ENCODE results near the gene KCNA3.
A peak's percentile ranks its signal among the peaks of the same experiment; 100 is the strongest.
"Not testable (repeated sequence)": the region's sequence is repeated elsewhere in the genome, so short reads cannot be mapped to it uniquely, and the experiment has no call there.

Gene KCNA3

DNA sequence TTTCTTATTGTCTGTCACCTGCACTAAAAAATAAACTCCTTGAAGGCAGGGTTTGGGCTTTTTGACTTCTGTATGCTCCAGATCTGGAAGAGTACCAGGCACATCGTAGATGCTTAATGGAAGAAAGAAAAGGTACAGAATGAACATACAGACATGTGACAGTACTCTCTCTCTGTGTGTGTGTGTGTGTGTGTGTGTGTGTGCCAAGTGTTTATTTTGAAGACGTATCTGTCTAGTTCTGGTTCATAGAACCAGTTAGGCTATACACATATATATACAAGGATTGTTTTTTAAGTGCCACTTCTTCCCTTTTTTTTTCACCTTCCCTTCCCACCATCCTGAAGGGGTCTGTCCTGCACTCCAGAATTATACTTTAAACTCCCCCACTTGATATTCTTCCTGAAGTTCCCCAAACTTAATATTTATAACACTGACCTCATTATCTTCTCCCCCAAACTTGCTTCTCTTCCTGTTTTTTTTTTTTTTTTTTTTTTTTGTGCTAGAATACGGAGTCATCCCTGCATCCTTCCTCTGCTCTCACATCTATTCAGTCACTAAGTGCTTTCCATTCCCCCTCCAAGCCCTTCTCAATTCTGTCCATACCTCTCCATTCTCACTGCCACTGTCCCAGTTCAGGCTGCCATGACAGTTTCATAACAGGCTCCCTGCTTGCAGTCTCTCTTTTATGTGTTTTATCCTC lies 5.4 kb upstream of the KCNA3 start:
- no peak for DNase-seq

DNA sequence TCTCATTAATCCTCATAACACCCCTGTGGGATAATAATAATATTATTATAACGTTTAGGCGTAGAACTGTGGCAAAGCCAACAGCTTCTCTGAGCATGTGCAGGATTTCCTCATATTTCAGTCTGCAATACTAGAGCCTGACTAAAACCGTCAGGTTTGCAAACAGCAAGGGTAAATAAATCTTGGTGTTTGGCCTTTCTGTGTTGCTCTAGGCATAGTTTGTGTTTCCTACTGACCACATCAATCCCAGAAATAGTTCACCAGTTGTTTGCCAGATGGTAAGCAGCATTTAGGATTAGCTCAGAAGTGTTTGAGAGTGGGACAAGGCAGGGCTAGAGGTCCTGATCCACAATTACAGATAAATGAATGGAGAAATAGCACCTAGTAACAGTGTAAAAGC lies 2.8 kb upstream of the KCNA3 start:
- no peak for DNase-seq

DNA sequence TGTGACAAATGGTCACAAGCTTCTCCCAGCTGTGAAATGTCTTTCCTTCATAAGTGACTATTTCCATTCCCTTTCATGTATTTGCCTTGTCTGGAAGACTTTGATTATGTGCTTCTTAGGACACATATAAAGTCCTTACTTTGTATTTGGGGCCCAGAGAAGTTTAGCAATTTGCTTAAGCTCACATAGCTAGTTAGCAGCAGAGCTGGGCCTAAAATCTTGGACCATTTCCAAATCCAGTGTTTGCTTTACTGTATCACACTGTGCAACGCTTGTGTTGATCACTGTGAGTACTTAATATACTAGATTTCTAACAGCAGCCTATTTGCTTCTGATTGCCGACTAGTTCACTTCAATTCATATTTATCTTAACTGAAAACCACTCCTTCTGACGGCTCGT lies 2.2 kb upstream of the KCNA3 start:
- DNase-seq = no peak

DNA sequence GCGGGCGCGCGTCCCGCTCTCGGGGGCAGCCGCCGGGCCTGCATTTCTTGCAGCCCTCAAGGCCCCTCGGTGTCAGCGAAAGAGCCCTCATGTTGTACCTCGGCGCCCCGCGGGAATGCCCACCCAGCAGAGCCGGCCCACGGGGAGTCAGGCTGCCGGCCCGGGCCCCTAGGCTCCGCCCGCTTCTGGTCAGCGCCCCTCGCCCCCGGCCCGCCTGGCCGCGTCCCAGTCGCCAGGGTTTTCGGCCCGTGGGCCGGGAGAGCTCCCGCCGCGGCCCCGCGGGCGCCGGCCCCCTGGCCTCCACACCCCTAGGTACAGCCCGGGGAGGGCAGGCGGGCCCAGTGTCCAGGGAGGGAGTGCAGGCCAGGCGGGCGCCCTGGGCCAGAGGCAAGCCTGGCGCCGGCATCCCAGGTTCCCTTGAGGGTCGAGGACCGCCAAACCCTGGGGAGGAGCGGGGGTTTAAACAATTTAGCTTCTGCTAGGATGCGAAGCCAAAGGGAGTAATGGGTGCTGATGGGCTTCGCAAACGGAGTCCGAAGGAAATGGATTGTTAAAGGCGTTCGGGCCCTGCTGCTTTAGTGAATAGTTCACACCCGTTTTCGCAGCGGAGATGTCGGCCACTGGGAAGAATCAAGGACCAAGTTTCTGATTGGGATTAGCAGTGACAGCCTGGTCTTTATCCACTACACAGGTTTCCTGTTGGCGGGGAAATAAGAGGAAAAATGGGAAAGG lies 486 bp upstream of the KCNA3 start:
- DNase-seq = peak in 1 of 58 donors; percentile 12

DNA sequence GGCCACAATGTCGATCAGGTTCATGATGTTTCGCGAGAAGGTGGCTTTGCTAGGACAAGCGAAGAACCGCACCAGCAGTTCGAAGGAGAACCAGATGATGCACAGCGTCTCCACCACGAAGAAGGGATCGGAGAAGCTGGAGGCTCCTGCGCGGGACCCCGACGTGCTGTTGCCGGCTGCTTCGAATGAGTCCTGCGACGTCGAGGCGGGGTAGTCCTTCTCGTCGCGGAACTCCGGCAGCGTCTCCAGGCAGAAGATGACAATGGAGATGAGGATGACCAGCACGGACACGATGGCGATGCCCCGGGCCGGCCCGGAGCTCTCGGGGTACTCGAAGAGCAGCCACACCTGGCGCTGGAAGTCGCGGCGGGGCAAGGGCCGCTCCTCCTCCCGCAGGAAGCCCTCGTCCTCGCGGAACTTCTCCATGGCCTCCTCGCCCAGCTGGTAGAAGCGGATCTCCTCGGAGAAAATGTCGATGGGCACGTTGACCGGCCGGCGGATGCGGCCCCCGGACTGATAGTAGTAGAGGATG lies 869 bp downstream of the KCNA3 start:
- DNase-seq = peak in 2 of 58 donors; percentile 18 to 30

DNA sequence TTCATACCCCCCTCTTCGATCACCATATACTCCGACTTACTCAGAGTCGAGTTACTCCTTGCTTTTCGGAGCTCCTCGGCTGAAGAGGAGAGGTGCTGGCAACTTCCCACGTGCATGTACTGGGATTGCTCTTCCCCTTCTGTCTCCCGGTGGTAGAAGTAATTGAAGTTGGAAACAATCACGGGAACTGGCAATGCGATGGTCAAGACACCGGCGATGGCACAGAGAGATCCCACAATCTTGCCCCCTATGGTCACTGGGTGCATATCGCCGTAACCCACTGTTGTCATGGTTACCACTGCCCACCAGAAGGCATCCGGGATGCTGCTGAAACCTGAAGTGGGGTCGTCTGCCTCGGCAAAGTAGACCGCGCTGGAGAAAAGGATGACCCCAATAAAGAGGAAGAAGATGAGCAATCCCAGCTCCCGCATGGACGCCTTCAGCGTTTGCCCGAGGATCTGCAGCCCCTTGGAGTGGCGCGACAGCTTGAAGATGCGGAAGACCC lies 1.5 kb downstream of the KCNA3 start:
- no peak for DNase-seq

DNA sequence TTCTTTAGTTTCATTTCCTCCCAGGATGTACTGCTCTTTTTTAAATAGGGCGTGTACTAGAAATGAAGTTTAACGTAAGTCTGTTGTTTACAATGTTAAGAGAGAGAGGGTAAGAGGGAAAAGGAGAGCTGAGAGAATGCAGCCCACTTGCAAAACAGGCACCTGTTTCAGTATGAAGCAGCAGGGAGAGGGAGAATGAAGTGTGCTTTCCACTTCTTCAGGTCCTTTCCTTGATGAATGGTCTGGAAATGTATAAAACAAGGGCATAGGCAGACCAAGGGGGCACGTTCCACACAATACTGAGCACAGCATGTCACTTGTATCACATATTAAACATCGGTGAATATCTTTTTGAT lies 2.0 kb downstream of the KCNA3 start:
- DNase-seq = peak in 1 of 58 donors; percentile 8

DNA sequence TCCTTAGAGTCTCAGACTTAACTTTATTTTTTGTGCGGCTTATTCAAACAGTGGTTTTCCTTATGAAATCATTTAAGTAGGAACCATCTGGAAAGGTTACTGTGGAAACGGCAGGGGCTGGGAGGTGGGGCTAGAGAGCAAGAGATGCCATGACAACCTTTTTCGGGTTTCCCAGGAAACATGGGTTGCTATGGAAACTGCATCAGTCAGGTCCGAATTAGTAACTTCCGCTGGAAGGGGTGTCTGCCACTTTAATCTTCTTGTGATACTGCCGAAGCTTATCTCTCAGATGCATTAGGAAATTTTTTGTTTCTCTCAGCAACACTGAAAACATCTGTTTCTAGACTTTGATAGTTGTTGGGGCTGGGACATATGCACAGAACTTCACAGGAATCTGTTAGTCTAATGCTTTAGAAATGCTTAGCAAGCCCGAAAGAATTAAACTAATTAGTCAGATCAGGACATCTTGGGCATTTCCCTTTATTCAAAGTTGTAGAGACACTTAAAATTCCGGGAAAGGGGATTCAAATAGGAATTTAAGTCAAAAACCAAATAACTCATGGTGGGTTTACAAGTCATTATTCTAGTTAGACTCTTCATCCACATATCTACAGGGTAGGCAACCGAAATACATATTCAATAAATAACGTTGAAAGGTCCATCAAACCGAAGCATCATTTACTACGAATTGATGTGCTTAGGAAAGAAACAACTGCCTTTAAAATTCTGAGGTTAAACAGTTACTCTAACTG lies 2.6 kb downstream of the KCNA3 start:
- peak in 32 of 58 donors; percentile 10 to 80 (median 41) for DNase-seq

DNA sequence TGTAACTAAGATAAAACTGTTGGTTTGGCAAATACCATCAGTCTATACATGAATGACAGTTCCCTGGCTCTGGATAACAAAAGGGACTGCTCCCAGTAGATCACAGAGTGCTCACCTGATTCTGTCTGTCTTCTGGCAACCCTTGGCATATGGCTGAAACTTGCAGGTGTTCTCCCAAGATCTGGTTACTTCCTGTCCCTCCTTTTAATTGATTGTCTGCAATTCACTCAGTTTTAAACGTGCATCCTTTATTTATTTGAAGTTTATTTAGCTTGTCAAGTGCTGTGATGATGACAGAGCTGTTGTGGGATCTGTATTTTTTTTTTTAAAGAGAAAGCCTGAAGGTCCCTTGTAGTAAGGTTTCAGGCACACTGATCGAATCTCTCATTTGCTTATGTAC lies 3.4 kb downstream of the KCNA3 start:
- no peak for DNase-seq

DNA sequence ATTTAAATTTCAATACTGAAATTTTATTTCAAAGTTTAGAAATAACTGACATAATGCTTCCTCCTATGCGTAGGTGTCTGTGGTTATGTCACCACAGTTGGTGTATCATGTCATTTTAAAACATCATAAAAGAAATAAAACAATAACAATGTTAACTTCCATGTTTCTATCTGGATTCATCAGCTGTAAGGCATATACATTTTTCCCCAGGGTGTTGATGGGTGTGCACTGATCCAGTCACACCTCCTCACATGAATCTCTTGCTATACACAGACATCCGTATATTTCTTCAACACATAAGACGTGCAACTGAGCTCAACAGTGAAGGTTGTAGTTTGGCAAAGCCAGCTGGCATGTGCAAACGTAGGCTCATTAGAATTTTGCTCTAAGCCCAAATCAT lies 6.2 kb downstream of the KCNA3 start:
- DNase-seq = no peak

DNA sequence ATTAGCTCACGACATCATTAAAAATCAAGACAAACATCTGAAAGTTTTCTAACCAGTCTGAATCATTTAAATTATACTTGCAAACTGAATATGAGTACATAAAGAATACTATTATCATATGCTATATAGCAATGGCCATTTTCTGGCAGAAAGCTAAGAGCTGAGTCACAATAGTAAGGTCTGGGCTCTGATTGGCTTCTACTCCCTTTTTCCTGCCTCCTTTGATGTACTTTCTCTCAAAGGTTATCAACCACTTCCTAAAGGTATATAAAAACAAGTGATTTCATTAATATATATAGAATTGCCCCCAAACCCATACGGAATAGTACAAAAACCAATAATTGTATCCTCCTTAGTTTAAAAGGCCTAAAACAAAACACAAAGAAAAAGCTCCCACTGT lies 7.0 kb downstream of the KCNA3 start:
- DNase-seq = no peak

DNA sequence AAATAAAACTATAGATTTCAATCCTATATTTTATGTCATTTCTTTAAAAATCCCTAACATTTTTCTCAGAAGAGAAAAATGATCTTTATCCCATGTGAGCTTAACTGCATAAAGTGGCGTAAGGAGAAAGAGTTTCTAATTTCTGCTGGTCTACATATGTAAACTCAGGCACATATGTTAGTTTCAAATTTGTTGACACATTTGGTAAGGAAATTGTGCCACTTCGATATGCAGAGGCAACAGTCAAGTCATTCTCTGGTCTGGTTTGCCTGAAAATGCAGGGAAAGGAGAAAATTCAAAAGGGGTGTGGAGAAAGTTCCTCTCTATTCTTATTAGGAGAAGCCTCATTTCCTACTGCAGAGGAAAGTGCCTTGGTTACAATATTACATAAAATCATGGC lies 11.5 kb downstream of the KCNA3 start:
- DNase-seq = no peak

DNA sequence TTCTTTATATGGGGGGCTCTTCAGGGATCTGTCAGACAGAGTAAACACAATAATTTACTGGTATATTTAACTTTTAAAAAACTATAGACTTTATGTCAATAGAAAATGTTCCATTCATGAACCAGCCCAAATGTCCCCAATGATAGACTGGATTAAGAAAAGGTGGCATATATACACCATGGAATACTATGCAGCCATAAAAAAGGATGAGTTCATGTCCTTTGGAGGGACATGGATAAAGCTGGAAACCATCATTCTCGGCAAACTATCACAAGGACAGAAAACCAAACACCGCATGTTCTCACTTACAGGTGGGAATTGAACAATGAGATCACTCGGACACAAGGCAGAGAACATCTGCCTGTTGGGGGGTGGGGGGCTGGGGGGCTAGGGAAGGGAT lies 15.2 kb downstream of the KCNA3 start:
- DNase-seq = not testable (repeated sequence)

DNA sequence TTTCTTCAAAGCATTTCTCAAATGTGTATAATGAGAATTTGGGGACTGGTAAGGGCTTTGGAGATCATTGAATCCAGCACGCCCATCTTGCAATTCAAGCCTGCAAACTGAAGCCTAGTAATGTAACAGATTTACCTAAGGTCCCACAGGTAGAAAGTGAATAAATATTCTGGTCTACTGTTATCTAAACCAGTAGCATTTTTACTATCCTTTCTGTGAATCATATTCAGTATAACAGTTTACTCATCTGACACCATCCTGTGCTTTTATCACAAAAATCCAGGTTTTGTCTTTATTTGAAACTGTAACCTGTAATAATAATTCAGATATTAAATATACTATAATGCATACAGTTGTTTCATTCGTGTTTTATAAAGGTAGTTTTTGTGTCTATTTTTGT lies 17.4 kb downstream of the KCNA3 start:
- DNase-seq = no peak

DNA sequence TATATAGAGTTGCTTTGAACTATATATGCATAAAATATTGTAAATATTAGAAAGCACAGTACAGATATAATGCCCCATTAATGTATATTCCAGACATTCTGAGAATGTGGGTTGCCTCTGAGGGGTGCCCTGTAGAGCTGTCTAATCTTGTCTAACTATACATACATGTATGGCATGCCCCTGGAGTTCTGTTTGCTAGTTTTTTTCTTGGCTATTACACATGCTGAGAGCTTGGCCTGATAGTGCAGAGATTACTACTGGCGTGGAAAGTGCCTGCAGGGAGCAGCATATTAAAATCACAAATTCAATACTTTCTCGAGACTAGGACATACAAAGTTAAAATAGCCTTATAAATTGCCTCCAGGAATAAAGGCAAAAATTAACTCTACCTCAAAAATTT lies 24.1 kb downstream of the KCNA3 start:
- no peak for DNase-seq

DNA sequence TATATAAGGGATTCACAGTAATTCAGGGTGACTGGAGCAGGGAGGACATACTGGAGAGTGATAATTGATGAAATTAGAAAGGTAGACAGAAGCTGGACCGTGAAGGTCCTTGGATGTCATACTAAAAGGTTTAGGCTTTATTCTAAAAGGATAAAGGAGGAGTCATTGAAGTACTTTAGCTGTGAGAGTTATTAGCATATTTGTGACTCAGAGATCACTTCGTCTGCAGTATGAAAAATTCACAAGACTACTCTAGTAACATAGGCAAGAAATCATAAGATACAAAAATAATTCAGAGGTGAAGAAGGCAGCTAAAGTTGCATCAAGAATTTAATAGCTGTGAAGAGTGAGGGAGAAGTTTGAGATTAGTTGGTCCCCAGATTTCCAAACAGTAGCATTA lies 26.3 kb downstream of the KCNA3 start:
- DNase-seq = no peak

DNA sequence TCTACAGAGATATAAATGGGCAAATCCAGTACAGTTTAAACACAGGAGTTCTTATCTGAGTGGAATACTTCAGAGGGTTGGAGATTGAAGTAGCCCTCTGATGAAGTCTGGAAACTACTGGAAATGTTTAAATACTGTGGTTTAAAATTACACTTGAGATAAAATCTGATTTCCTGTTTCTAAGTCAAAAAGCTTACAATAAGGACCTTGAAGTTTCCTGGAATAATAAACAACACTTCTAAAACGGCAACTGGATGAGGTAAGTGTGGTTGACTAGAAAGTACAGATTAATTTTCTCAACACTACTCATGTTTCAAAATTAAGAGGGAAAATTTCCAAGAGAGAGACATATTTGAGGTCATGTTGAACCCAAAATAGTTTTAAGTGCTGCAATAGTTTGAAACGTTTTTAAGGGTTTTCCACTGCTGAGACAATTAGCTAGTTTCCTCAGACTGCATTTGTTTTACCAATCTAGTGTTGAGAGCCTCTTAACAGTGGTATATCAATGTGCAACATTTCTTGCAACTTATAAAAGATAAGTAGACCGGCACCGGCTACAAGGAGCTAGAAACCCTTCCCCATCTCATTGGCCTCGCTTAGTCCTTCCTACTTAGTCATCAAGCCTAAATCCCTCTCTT lies 27.4 kb downstream of the KCNA3 start:
- no peak for DNase-seq

DNA sequence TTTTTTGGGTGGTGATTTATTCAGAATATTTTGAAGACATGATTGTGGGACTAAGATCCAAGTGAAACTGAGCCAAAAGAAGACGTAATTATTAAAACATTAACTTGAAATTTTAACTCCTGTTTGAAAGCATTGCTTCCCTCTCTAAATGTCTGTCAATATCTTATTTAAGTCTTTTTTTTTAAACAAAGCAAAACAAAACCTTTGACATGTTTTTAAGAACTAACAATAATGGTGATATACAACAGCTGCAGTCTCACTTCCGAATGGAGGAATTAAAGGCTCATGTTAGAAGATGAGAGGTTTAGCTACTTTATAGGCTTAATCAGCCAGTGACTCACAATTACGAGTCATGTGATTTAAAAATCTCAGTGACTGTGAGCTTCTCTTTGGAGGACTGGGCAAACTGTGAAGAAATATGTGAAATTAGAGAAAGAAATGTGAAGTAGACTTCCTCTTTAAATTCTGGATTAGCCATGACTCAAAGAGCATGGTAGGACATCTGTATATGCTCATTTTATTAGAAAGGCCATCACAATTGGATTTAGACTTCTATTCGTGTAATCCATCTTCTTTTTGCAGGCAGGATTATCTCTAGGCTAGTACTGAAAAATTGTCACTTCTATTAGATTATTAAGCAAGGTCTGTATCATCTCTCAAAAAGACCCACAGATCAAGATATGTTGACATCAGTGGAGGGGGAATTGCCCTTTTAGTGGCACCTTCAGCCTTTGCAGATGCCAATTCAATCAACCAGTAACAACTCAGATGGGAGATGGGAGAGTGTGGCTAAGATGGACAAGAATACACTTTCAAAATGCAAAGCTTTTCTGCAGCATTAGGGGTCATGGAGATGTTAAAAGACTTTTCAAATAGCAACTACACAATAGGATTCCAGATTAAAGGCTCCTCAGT lies 28.7 kb downstream of the KCNA3 start:
- no peak for DNase-seq

DNA sequence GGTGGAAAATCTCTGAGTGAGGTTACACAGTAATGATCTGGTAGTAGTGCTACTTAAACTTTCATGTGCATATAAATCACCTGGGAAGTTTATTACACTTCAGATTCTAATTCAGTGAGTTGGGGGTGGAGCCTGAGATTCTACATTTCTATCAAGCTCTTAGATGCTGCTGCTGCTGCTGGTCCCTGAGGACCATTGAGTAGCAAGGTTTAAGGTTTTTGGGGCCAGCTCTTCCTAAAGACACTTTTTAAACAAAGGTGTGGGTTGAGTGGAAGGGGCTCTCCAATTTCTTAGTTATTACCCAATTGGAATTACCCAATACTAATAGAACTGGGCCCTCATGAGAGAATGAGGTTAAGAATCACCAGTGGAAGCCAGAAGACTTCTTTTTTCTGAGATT lies 29.5 kb downstream of the KCNA3 start:
- DNase-seq = no peak

DNA sequence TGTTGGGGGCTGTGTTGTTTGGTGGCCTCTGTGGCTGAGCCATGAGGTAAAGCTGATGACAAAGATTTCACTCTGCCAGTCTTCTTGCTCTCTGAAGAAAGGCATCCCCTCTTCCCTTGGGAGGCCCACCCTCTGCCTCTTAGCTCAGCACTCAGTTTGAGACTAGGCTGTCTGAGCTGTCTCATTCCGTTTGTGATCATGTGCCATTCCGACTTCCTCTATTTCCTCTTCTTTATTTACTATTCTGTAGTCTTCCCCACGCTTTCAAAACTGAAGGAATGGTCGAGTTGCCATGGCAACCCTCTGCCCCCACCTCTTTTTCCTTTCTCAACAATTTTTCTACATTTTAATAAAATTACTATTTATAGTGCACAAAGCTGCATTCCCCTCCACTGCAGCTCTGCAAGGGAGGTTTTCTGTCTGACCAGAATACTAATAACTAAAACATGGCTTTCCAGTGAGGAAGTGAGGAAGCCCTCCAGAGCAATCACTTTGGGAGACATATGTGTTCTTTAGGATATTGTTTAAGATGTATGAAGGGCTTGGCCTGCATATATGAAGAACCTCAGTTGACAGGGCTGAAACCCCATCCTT lies 30.8 kb downstream of the KCNA3 start:
- peak in 1 of 58 donors; percentile 6 for DNase-seq

Measured in anterior cingulate cortex (tissue), 58 donors.